Right lobe of liver (tissue), 4 donors: ENCODE measurements around the gene CTNND2.

Experiments
- POLR2A ChIP-seq: fragments of 450-650 bp; IDR thresholded peaks from one replicate; pipeline ENCODE4 v1.6.1; 2017; ENCODE audit warnings: antibody characterized with exemption, mild to moderate bottlenecking
- TF ChIP-seq, protein P1 (sequence below), 4 donors: fragments of 200-600 bp in 3 of 4; fragments of 450-650 bp in 1 of 4; IDR thresholded peaks; one replicate each; pipeline versions ENCODE4 v1.5.1 to v1.8.0; 2016 to 2022; ENCODE audit warnings: antibody characterized with exemption in 4 of 4, mild to moderate bottlenecking in 2 of 4
- donor health status: DM: no; HTN: no; CAD: no.
- donor health status: DM: no; HTN: no; CAD: no.
- donor health status: DM: no; HTN: yes; CAD: no.

DNA sequence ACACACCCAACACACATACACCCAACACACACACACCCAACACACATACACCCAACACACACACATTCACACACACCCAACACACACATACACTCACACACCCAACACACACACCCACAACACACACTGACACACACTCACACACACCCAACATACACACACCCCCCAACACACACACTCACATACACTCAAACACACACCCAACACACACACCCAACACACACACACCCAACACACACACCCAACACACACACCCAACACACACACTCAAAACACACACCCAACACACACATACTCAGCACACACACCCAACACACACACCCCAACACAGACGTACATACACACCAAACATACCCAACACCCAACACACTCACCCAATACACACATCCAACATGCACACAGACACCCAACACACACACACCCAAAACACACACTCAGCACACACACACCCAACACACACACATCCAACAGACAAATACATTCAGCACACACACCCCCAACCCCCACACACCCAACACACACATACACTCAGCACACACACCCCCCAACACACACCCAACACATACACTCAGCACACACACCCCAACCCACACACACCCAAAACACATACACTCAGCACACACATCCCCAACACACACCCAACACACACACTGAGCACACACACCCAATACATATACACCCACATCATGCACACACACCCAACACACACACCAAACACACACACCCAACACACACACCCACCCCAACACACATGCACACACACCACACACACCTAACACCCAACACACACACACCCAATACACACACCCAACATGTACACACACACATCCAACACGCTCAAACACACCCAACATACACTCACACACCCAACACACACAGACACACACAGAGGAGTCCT lies 663.7 kb downstream of the CTNND2 start:
- TF ChIP-seq, protein P1, sequence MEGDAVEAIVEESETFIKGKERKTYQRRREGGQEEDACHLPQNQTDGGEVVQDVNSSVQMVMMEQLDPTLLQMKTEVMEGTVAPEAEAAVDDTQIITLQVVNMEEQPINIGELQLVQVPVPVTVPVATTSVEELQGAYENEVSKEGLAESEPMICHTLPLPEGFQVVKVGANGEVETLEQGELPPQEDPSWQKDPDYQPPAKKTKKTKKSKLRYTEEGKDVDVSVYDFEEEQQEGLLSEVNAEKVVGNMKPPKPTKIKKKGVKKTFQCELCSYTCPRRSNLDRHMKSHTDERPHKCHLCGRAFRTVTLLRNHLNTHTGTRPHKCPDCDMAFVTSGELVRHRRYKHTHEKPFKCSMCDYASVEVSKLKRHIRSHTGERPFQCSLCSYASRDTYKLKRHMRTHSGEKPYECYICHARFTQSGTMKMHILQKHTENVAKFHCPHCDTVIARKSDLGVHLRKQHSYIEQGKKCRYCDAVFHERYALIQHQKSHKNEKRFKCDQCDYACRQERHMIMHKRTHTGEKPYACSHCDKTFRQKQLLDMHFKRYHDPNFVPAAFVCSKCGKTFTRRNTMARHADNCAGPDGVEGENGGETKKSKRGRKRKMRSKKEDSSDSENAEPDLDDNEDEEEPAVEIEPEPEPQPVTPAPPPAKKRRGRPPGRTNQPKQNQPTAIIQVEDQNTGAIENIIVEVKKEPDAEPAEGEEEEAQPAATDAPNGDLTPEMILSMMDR (IDR thresholded peaks at IDR 0.05) = no peak
- TF ChIP-seq POLR2A = no peak
